Stimulated activated CD4-positive, alpha-beta T cell treated with anti-CD3 and anti-CD28 coated beads, TNF-alpha, amount 100 ng/mL, for 48 hours (primary cell): ENCODE results near the gene SHISA6.
"Not testable (repeated sequence)": the region's sequence is repeated elsewhere in the genome, so short reads cannot be mapped to it uniquely, and the experiment has no call there.

Experiments used
- DNase-seq, 3 donors: peaks; one replicate each; pipeline ENCODE4 v3.0.0-alpha.2; 2020; ENCODE audit warnings: low read depth in 3 of 3

The SHISA6 gene

GRCh38 chr17:11267999-11268575 is 27.1 kb downstream of the SHISA6 start:
- DNase-seq: no peak

GRCh38 chr17:11269210-11269609 is 28.2 kb downstream of the SHISA6 start:
- DNase-seq: no peak

- no peak for DNase-seq
Observed at GRCh38 chr17:11272191-11272590, 31.2 kb downstream of the SHISA6 start.

GRCh38 chr17:11273596-11273995 is 32.6 kb downstream of the SHISA6 start:
- no peak for DNase-seq

GRCh38 chr17:11274106-11274505 is 33.1 kb downstream of the SHISA6 start:
- no peak for DNase-seq

- DNase-seq: no peak
Observed at GRCh38 chr17:11276486-11276885, 35.5 kb downstream of the SHISA6 start.

- no peak for DNase-seq
Observed at GRCh38 chr17:11278186-11278991, 37.4 kb downstream of the SHISA6 start.

- no peak for DNase-seq
Observed at GRCh38 chr17:11278992-11279270, 37.9 kb downstream of the SHISA6 start.

- no peak for DNase-seq
Observed at GRCh38 chr17:11279776-11280344, 38.8 kb downstream of the SHISA6 start.

GRCh38 chr17:11282586-11282985 is 41.6 kb downstream of the SHISA6 start:
- no peak for DNase-seq

- no peak for DNase-seq
Observed at GRCh38 chr17:11284811-11285210, 43.8 kb downstream of the SHISA6 start.

GRCh38 chr17:11285946-11286345 is 44.9 kb downstream of the SHISA6 start:
- DNase-seq: no peak

- no peak for DNase-seq
Observed at GRCh38 chr17:11287791-11288190, 46.8 kb downstream of the SHISA6 start.

GRCh38 chr17:11290814-11291213 is 49.8 kb downstream of the SHISA6 start:
- no peak for DNase-seq

GRCh38 chr17:11292491-11292890 is 51.5 kb downstream of the SHISA6 start:
- no peak for DNase-seq

- DNase-seq: no peak
Observed at GRCh38 chr17:11293480-11293879, 52.5 kb downstream of the SHISA6 start.

- DNase-seq: no peak
Observed at GRCh38 chr17:11294826-11295225, 53.8 kb downstream of the SHISA6 start.

- DNase-seq: no peak
Observed at GRCh38 chr17:11296994-11297393, 56.0 kb downstream of the SHISA6 start.

GRCh38 chr17:11298401-11298800 is 57.4 kb downstream of the SHISA6 start:
- no peak for DNase-seq

GRCh38 chr17:11300201-11300600 is 59.2 kb downstream of the SHISA6 start:
- no peak for DNase-seq

GRCh38 chr17:11300738-11301137 is 59.7 kb downstream of the SHISA6 start:
- no peak for DNase-seq

- DNase-seq: not testable (repeated sequence)
Observed at GRCh38 chr17:11301874-11302273, 60.9 kb downstream of the SHISA6 start.

- DNase-seq: no peak
Observed at GRCh38 chr17:11302401-11303186, 61.6 kb downstream of the SHISA6 start.
